Measurements from ENCODE around the gene COL8A2.

Gene COL8A2

GRCh38 chr1:36157115-36157903 lies 32.3 kb upstream of the COL8A2 start:
- DNase-seq, result no peak

GRCh38 chr1:36156329-36157114 lies 31.5 kb upstream of the COL8A2 start:
- peak; percentile 37 to 68 (median 49) for DNase-seq

- DNase-seq, result peak; percentile 74 to 85 (median 81)
These were observed 30.6 kb upstream of the COL8A2 start, which contains the start of gene MAP7D1 for GRCh38 chr1:36155408-36156328. Gene MAP7D1 (plus strand): TSS chr1:36156160. CDS start chr1:36156418, 258 bp downstream.

GRCh38 chr1:36154765-36155407 lies 29.9 kb upstream of the COL8A2 start:
- no peak for DNase-seq

GRCh38 chr1:36154335-36154734 lies 29.3 kb upstream of the COL8A2 start:
- DNase-seq, result no peak

- no peak for DNase-seq
These were observed 28.5 kb upstream of the COL8A2 start for GRCh38 chr1:36153476-36153875.

- peak; percentile 30 to 68 (median 50) for DNase-seq
These were observed 26.8 kb upstream of the COL8A2 start for GRCh38 chr1:36151845-36152203.

GRCh38 chr1:36151134-36151844 lies 26.3 kb upstream of the COL8A2 start:
- DNase-seq, result no peak

- DNase-seq, result peak; percentile 54 to 84 (median 63)
These were observed 25.5 kb upstream of the COL8A2 start for GRCh38 chr1:36150296-36151133.

- no peak for DNase-seq
These were observed 24.9 kb upstream of the COL8A2 start for GRCh38 chr1:36149973-36150295.

- DNase-seq, result peak; percentile 99 to 100 (median 99)
These were observed 24.4 kb upstream of the COL8A2 start, which contains the start of gene TRAPPC3 for GRCh38 chr1:36149237-36149972. Gene TRAPPC3 (minus strand): TSS chr1:36149486. CDS start chr1:36149378, 108 bp downstream.

- no peak for DNase-seq
These were observed 23.8 kb upstream of the COL8A2 start for GRCh38 chr1:36148821-36149236.

- DNase-seq, result no peak
These were observed 19.4 kb upstream of the COL8A2 start for GRCh38 chr1:36144413-36144812.

GRCh38 chr1:36143424-36143823 lies 18.4 kb upstream of the COL8A2 start:
- no peak for DNase-seq

GRCh38 chr1:36142121-36142520 lies 17.1 kb upstream of the COL8A2 start:
- no peak for DNase-seq

- no peak for DNase-seq
These were observed 14.5 kb upstream of the COL8A2 start for GRCh38 chr1:36139521-36139920.

- DNase-seq, result no peak
These were observed 12.8 kb upstream of the COL8A2 start for GRCh38 chr1:36137776-36138175.

- no peak for DNase-seq
These were observed 12.2 kb upstream of the COL8A2 start for GRCh38 chr1:36137226-36137625.

GRCh38 chr1:36136535-36136934 lies 11.5 kb upstream of the COL8A2 start:
- DNase-seq, result no peak

GRCh38 chr1:36135796-36136195 lies 10.8 kb upstream of the COL8A2 start:
- no peak for DNase-seq
